CD4-positive, CD25-positive, alpha-beta regulatory T cell (primary cell): ENCODE measurements around the gene SEMA4A. TPM values are rescaled to one million over a fixed set of nuclear protein-coding genes. Genes with fewer than 3 reads are reported as not detected.
A peak's percentile ranks its signal among the peaks of the same experiment; 100 is the strongest.

Experiments
- ATAC-seq, 2 donors: fragments of 150-1000 bp; cut with Tn5 transposase; one replicate each; pipeline ENCODE4 v1.10.0; 2021; ENCODE audit warnings: low read depth in 2 of 2, moderate number of reproducible peaks in 2 of 2, moderate library complexity in 1 of 2
- DNase-seq, 3 donors: peaks; one replicate each; pipeline versions ENCODE4 v3.0.0 to v3.0.0-alpha.2; 2012 to 2022; ENCODE audit warnings: mixed read lengths in 1 of 3
- H3K27ac ChIP-seq: one replicate; pipeline ENCODE4 v1.7.0; 2013; ENCODE audit warnings: mild to moderate bottlenecking, low read length; ENCODE audit not compliant: insufficient read depth, poor library complexity, severe bottlenecking
- H3K27me3 ChIP-seq: one replicate; pipeline ENCODE4 v1.7.0; 2013; ENCODE audit warnings: low read length; ENCODE audit not compliant: control insufficient read depth, insufficient read depth
- H3K36me3 ChIP-seq: one replicate; pipeline ENCODE4 v1.7.0; 2013; ENCODE audit warnings: mild to moderate bottlenecking, low read length, moderate library complexity; ENCODE audit not compliant: control insufficient read depth, insufficient read depth
- H3K4me1 ChIP-seq: 2 replicates; pipeline ENCODE4 v1.7.0; 2013; ENCODE audit warnings: mild to moderate bottlenecking, low read length; ENCODE audit not compliant: insufficient read depth, control insufficient read depth, poor library complexity, severe bottlenecking
- H3K4me3 ChIP-seq: one replicate; pipeline ENCODE4 v1.7.0; 2013; ENCODE audit warnings: low read depth, mild to moderate bottlenecking, low read length, moderate library complexity
- H3K9me3 ChIP-seq, 2 experiments: 1 replicate in 1 of 2; 2 replicates in 1 of 2; pipeline ENCODE4 v1.7.0; 2013; ENCODE audit warnings: low read length in 2 of 2, mild to moderate bottlenecking in 1 of 2, moderate library complexity in 1 of 2; ENCODE audit not compliant: control insufficient read depth in 2 of 2
- H3K27ac Mint-ChIP-seq, 3 donors: one replicate each; pipeline ENCODE4 v1.8.0; 2020 to 2022; ENCODE audit warnings: mild to moderate bottlenecking in 3 of 3, mixed read lengths in 3 of 3, moderate library complexity in 2 of 3
- H3K27me3 Mint-ChIP-seq: one replicate; pipeline ENCODE4 v1.8.0; 2022; ENCODE audit warnings: mild to moderate bottlenecking, mixed read lengths
- H3K36me3 Mint-ChIP-seq: one replicate; pipeline ENCODE4 v1.8.0; 2020; ENCODE audit warnings: mixed read lengths
- H3K4me1 Mint-ChIP-seq, 4 donors: one replicate each; pipeline ENCODE4 v1.8.0; 2020 to 2022; ENCODE audit warnings: mixed read lengths in 4 of 4, mild to moderate bottlenecking in 1 of 4
- H3K4me3 Mint-ChIP-seq, 4 donors: one replicate each; pipeline ENCODE4 v1.8.0; 2020 to 2022; ENCODE audit warnings: mild to moderate bottlenecking in 4 of 4, mixed read lengths in 4 of 4, moderate library complexity in 3 of 4
- H3K9me3 Mint-ChIP-seq, 7 donors: one replicate each; pipeline ENCODE4 v1.8.0; 2020 to 2022; ENCODE audit warnings: mixed read lengths in 7 of 7, mild to moderate bottlenecking in 3 of 7, moderate library complexity in 2 of 7
- polyA plus RNA-seq, 4 donors: library from polyadenylated mRNA; unstranded; fragments of 300-500 nt; fragmentation: Illumina TruSeq; gene quantifications; one replicate each; pipeline ENCODE4 v1.2.3, GENCODE V29; 2021
- total RNA-seq: library from RNA; stranded (reverse); gene quantifications from one replicate; pipeline ENCODE4 v1.2.3, GENCODE V29; 2022

The SEMA4A gene
- total and polyA plus RNA-seq, 5 donors from 2014 or later: 0.89 to 41.2 (median 2.0) TPM

DNA sequence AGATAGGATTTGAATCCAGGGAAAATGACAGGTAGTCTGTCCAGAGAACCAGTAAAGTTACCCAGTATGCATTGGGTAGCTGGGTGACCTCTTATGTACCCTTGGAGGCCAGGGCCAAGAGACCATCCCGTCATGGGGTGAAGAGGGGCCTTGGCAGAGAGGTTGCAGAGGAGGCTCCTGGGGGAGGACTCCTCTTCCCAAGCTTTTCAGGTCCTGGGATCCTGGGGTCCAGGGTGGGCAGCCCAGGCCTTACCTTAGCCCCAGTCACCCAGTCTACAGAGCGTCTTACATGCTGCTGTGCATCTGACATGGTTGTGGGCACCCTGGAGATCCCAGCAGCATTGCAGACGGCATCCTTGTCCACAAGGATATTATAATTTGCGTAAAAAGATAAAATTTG lies 73.4 kb downstream of the SEMA4A start:
- no peak for ATAC-seq
- Histone ChIP-seq H3K4me1 (peaks cover 11% of the 10 kb centered on the region), H3K36me3 (peaks cover 36% of the 10 kb centered on the region), H3K4me3 (no peak overlapping the region), H3K27me3 (no peaks in the 10 kb centered on the region), H3K9me3 (no peaks in the 10 kb centered on the region), H3K27ac (no peak overlapping the region)
- Mint-ChIP-seq H3K36me3 (peaks cover 38% of the 10 kb centered on the region), H3K4me3 (no peak overlapping the region), H3K4me1 (peaks cover 22 to 29% (median 22%) of the 10 kb centered on the region in 4 donors), H3K27ac (peak overlapping the region in 2 of 3 donors; percentile 2 to 89), H3K27me3 (no peaks in the 10 kb centered on the region), H3K9me3 (no peaks in the 10 kb centered on the region)
- DNase-seq: no peak

Other genes with a start within 250 kb of the SEMA4A start
- 55.8 TPM for gene RIT1, start 242.2 kb upstream of the SEMA4A start, total RNA-seq
- 10 to 100 TPM; 25.0 to 32.1 (median 29.0) TPM for gene RIT1, start 242.2 kb upstream of the SEMA4A start, polyA plus RNA-seq
- 60.1 TPM for gene KHDC4, start 219.2 kb upstream of the SEMA4A start, total RNA-seq
- gene KHDC4, start 219.2 kb upstream of the SEMA4A start, polyA plus RNA-seq: 10 to 100 TPM in 1 of 4 donors, 1 to 10 TPM in 3; 7.4 to 10.8 (median 8.3) TPM
- gene RXFP4, start 211.9 kb upstream of the SEMA4A start, total RNA-seq: not detected
- 1 to 10 TPM in 1 of 4 donors, under 1 TPM in 1, not detected in 2; 0.32 to 1.4 TPM for gene RXFP4, start 211.9 kb upstream of the SEMA4A start, polyA plus RNA-seq
- gene ARHGEF2, start 175.0 kb upstream of the SEMA4A start, total RNA-seq: 108 TPM
- 10 to 100 TPM; 16.1 to 19.2 (median 16.3) TPM for gene ARHGEF2, start 175.0 kb upstream of the SEMA4A start, polyA plus RNA-seq
- gene SSR2, start 132.6 kb upstream of the SEMA4A start, total RNA-seq: 196 TPM
- gene SSR2, start 132.6 kb upstream of the SEMA4A start, polyA plus RNA-seq: 100 to 1,000 TPM; 358 to 421 (median 392) TPM
- gene UBQLN4, start 99.8 kb upstream of the SEMA4A start, total RNA-seq: 19.1 TPM
- 1 to 10 TPM; 4.4 to 7.1 (median 5.5) TPM for gene UBQLN4, start 99.8 kb upstream of the SEMA4A start, polyA plus RNA-seq
- gene LAMTOR2, start 98.8 kb upstream of the SEMA4A start, total RNA-seq: 20.2 TPM
- 100 to 1,000 TPM; 107 to 162 (median 130) TPM for gene LAMTOR2, start 98.8 kb upstream of the SEMA4A start, polyA plus RNA-seq
- 1.5 TPM for gene RAB25, start 92.4 kb upstream of the SEMA4A start, total RNA-seq
- gene RAB25, start 92.4 kb upstream of the SEMA4A start, polyA plus RNA-seq: 1 to 10 TPM in 2 of 4 donors, under 1 TPM in 2; 0.83 to 1.7 (median 0.93) TPM
- gene MEX3A, start 71.1 kb upstream of the SEMA4A start, total RNA-seq: not detected
- gene MEX3A, start 71.1 kb upstream of the SEMA4A start, polyA plus RNA-seq: not detected
- gene LMNA, start 38.9 kb upstream of the SEMA4A start, total RNA-seq: 1,807 TPM
- gene LMNA, start 38.9 kb upstream of the SEMA4A start, polyA plus RNA-seq: 100 to 1,000 TPM in 1 of 4 donors, 10 to 100 TPM in 3; 54.1 to 113 (median 83.1) TPM
- 21.3 TPM for gene SLC25A44, start 40.5 kb downstream of the SEMA4A start, total RNA-seq
- gene SLC25A44, start 40.5 kb downstream of the SEMA4A start, polyA plus RNA-seq: 10 to 100 TPM in 3 of 4 donors, 1 to 10 TPM in 1; 8.2 to 17.5 (median 12.7) TPM
- 69.3 TPM for gene PMF1, start 59.4 kb downstream of the SEMA4A start, total RNA-seq
- gene PMF1, start 59.4 kb downstream of the SEMA4A start, polyA plus RNA-seq: 10 to 100 TPM; 70.6 to 89.9 (median 88.7) TPM
- gene BGLAP, start 88.6 kb downstream of the SEMA4A start, total RNA-seq: 1.1 TPM
- gene BGLAP, start 88.6 kb downstream of the SEMA4A start, polyA plus RNA-seq: not detected
- gene PAQR6, start 94.5 kb downstream of the SEMA4A start, total RNA-seq: 3.7 TPM
- 1 to 10 TPM in 1 of 4 donors, under 1 TPM in 3; 0.13 to 2.0 (median 0.57) TPM for gene PAQR6, start 94.5 kb downstream of the SEMA4A start, polyA plus RNA-seq
- 64.0 TPM for gene SMG5, start 129.2 kb downstream of the SEMA4A start, total RNA-seq
- gene SMG5, start 129.2 kb downstream of the SEMA4A start, polyA plus RNA-seq: 10 to 100 TPM; 12.0 to 14.4 (median 14.1) TPM
- 5.1 TPM for gene TMEM79, start 130.7 kb downstream of the SEMA4A start, total RNA-seq
- gene TMEM79, start 130.7 kb downstream of the SEMA4A start, polyA plus RNA-seq: 1 to 10 TPM; 1.7 to 6.2 (median 5.3) TPM
- 29.9 TPM for gene GLMP, start 142.1 kb downstream of the SEMA4A start, total RNA-seq
- gene GLMP, start 142.1 kb downstream of the SEMA4A start, polyA plus RNA-seq: 10 to 100 TPM; 29.8 to 45.9 (median 36.7) TPM
- gene VHLL, start 145.7 kb downstream of the SEMA4A start, total RNA-seq: not detected
- not detected for gene VHLL, start 145.7 kb downstream of the SEMA4A start, polyA plus RNA-seq
- gene CCT3, start 184.7 kb downstream of the SEMA4A start, total RNA-seq: 84.5 TPM
- gene CCT3, start 184.7 kb downstream of the SEMA4A start, polyA plus RNA-seq: 100 to 1,000 TPM; 195 to 214 (median 203) TPM
- gene TSACC, start 184.9 kb downstream of the SEMA4A start, total RNA-seq: not detected
- gene TSACC, start 184.9 kb downstream of the SEMA4A start, polyA plus RNA-seq: under 1 TPM in 1 of 4 donors, not detected in 3; 0.39 TPM
- gene RHBG, start 215.6 kb downstream of the SEMA4A start, total RNA-seq: not detected
- gene RHBG, start 215.6 kb downstream of the SEMA4A start, polyA plus RNA-seq: not detected